CD4-positive, alpha-beta T cell treated with Interleukin-6 at 100 ng/mL for 8 hours (primary cell): ENCODE data around the gene BMP2K.

Experiments used
- DNase-seq: peaks from one replicate; pipeline ENCODE4 v3.0.0-alpha.2; 2020; ENCODE audit warnings: mixed read lengths, low spot score

BMP2K gene

DNA sequence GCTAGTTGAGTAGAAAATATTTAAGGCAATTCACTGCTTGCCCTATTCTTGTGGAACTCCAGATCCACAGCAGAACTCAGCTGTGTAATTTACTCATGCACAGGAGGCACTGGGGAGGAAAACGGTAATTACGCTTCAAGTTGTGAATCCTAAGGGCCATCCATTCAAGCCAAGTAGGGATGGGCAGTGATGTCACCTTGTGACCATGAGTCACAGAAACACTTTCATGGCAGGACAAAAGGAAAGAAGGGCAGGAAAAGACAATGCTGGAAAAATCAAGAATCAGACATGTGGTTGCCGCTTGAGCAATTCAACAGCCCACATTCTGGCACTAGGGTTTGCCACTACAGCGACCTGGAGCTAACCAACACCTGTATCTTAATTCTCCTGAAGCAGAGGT, 161.7 kb downstream of the BMP2K start:
- DNase-seq: no peak

DNA sequence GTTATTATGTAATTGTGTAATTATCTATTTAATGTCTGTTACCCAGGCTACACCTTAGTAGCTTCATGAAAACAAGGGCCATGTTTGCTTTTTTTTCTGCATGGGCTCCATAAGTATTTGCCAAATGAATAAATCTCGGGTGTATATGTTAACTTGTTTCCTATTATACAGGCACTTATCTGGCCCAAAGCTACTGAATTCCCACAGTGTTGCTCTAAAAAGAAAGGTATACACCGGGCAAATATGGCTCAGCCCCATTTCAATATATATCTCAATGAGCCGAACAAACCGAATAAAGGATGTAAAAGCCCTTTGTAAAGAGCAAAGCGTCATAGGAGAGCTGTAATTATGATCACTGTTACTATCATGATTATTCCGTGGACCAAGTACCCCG, 162.3 kb downstream of the BMP2K start:
- DNase-seq: no peak

DNA sequence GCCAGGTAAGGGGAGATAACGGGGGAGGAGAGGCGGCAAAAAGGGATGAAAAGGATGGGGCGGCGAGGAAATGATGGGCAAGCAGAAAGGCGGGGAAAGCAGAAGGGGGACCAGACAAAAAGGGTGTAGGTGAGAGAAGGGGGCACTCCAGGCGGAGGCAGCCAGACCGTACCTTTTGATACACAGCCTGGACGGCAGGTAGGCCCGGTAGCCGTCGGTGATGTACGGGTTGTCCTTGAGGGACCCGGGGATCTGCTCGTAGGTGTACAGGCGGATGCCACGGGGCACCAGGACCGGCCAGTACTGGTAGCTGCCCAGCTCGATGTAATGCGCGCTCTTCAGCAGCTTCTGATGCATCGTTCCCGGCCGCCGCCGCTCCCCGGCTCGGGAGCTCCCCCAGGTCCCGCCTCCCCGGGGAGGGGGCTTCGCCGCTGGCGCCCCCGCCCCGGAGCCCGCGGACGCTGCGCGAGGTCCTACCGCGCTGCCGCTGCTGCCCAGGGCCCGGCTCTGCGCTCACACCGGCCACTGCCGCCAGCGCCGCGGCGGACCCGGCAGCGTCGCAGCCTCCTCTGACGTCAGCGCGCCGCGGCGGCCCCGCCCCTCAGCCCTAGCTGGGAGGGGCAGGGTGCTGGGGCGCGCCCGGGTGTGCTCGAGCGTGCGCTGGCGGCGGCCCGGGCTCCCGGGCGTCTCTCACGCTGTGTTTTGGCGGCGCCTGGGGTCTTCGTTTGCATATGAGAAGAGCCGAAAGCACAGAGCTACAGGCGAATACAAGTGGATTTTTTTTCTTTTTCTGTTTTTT, 162.9 kb downstream of the BMP2K start, which contains the start of gene PAQR3:
TSS of gene PAQR3 (minus strand) at position 571 of the 799 bp plus-strand sequence. CDS start at position 357, 214 bp downstream.
- peak; percentile 81 for DNase-seq

DNA sequence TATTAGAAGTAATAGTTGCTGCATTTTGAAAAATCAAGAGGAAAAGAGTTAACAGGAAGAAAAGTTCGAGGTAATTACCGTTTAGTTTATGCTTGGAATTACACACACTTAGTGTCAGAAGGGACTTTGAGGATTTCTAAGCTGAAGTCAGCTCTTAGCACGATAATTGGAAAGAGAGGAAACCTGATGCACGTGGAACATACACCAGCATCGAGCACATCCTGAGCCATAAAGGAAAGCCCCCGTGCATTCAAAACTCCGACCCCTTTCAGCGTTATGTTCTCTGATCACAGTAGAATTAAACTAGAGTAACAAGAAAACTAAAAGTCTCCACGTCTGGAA, 163.5 kb downstream of the BMP2K start:
- DNase-seq: no peak

DNA sequence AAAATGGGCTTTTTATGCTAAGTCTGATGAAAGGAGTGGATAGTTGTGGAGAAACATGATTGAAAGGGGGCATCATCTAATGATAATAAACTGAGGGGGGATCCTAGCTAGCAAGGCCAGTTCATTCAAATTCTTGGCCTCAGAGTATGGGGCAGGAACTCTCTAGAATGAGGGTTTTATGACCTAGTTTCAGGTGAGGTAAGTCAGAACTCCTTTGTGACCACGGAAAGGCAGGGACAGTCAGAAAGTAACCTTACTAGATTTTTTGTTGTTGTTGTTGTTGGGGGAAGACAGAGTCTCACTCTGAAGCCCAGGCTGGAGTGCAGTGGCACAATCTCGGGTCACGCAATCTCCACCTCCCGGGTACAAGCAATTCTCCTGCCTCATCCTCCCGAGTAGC, 164.6 kb downstream of the BMP2K start:
- DNase-seq: no peak

DNA sequence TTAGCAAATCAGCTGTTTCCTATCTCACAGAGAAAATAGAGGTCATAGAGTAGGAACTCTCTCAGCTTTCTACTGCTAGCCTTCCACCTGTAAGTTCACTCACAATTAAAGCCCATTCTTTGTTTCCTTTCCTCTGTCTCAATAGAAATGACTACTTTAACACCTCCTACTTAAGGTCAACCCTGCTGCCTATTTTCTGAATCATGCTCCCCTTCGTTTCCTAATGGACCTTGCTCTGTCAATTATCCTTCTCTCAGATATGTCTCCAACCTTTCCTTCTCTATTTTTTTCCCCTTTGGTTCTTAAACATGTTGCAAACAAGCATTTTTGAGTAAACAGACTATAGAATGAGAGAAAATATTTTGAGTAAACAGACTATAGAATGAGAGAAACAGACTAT, 168.2 kb downstream of the BMP2K start:
- no peak for DNase-seq

DNA sequence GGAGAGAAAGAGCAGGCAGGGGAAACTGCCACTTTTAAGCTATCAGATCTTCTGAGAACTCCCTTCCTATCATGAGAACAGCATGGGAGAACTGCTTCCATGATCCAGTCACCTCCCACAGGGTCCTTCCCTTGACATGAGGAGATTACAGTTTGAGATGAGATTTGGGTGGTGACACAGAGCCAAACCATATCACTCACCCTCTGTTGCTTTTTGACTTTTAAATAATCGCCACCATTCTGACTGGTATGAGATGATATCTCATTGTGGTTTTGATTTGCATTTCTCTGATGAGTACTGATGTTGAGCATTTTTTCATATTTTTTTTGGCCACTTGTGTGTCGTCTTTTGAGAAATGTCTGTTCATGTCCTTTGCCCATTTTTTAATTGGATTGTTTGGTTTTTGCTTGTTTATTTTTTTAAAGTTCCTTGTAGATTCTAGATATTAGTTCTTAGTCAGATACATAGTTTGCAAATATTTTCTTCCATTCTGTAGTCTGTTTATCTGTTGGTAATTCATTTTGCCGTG, 169.6 kb downstream of the BMP2K start:
- no peak for DNase-seq

DNA sequence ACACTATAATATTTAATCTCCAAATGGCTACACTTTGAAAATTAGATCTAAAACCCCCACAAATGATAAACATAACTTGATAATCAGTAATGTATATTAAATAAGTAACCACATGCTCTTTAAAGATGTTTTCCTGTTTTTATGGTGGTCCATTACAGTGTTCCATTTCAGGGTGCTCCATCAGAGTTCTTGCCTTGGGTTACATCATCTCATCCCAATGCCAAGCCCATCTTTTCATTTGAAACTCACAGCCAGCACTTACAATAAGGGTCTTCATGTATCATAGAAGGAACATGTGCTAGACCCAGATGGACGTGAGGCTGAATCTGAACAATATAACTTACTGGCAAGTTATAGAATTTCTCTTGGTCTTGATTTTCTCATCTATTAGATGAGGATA, 173.6 kb downstream of the BMP2K start:
- no peak for DNase-seq

DNA sequence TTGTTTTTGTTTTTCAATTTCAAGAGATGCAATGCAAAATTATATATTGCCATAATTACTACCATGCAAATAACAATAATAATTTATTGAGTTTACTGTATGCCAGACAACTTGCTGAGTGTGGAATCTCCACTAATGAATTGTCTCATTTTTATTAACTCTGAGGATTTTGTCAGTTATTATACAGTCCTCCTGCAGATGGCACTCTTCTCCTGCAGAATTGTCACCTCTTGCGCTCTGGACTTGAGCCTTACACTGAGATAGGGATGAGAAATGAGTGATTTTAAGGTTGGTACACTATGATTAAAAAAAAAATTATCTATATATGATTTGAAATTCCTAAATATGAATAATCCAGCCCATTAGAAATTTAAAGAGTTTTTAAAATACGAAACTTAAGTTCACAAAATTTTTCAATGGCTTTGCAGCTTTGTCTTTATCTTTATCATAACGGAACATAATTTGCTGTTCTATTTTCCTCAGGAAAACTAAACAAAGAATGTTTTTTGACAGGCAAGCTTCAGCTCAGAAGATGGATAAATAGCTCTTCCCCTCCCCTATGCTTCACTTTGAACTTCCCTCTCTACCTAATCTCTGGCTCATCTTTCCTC, 175.8 kb downstream of the BMP2K start:
- DNase-seq: peak; percentile 29

DNA sequence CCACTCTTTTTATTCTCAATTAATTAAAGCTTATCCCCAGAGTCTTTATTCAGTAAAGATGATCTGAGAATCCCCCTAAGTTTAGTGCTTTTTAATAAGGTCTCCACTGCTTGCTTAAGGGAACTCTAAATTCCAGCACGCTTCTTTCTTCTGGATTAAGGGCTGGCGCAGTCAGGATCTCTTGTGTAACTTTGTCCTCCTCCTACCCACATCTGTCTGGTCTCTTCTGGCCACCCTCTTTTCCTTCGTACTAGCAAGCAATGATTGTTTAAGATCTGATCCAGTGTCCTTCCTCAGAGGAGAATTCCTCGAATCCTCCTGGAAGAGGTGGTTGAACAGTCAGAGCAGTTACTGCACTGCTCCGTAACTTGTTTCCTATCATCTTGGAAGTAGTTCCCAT, 177.1 kb downstream of the BMP2K start:
- no peak for DNase-seq

DNA sequence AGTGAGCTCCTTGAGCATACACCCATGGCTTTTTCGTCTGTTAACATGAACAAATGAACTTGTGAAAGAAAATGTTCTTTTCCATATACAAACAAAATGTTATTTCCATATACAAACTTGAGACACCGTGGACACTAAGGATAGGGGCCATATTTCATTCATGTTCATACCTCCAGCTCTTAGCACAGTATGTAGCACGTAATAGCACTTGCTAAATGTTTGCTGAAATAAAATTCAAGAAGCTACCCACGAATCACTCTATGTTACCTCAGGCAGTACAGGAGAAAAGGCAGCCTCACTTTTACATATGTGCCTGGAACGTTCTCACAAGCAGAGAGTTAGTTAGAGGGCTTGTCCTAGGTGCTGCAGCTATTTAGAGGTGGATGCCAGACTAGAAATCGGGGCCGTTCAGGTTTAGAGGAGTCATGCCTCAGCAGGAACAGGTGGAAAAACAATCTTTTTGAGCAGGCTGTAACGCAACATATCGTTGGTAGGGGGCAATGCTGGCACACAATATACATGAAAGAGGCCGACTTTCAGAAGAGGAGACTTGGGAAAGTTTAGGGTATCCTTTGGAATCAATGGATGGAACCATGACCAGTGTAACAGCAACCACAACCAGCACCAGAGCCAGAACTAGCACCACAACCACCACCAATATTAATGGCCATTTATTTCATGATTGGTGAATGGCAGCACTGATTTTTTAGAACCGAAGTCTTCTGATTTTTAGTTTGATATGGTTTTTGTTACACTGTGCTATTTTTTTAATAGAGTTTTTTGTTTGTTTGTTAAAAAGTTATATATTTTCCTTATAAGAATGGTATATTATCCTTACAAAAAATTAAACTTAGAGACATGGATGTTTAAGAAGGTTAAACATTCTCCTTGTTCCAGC, 177.9 kb downstream of the BMP2K start:
- DNase-seq: no peak

DNA sequence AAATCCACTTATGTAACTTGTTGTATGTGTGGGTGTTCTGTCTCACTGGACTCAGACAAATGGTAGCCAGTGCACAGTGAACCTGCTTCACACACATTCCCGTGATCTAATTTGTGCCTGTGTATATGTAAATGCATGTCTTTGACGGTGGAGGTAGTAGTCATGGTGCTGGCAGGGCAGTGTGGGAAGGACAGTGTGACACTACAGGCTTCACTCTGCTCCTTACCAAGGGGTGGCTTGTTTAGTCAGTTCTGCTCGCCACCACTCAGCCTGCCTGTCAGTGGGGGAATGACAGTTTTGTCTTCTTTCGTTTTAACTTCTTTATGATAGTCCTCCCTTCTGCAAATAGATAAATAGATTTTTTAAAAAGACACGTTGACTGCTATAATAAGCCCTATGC, 180.8 kb downstream of the BMP2K start:
- no peak for DNase-seq

DNA sequence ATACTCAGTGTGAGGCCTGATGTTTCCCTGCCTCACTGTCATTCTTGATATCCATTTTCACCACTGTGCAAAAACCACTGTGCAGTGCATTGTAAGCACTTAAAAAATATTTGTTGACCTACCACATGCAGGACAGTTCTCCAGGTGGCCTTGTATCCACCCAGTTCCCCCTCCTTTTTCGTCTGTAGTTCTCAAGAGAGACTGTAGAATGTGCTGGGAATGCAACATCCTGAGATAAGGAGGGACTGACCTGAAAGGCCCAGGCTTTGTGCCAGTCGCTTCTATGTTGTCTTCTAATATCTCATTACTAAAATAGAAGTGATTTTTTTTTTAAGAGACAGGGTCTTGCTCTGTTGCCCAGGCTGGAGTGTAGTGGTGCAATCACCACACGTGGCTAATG, 184.8 kb downstream of the BMP2K start:
- no peak for DNase-seq
